HL-60 (cell line): ENCODE measurements around the gene GRIA1.

Experiments used
- CTCF ChIP-seq: IDR thresholded peaks from one replicate; pipeline ENCODE4 v1.5.1; 2011; ENCODE audit warnings: low read length, control low read depth, inconsistent platforms; ENCODE audit not compliant: insufficient read depth
- GABPA ChIP-seq: IDR thresholded peaks from 2 replicates; pipeline ENCODE4 v1.6.1; 2012; ENCODE audit warnings: low read depth
- POLR2AphosphoS5 ChIP-seq: IDR thresholded peaks from 2 replicates; pipeline ENCODE4 v1.6.1; 2012; ENCODE audit warnings: low read depth
- REST ChIP-seq: IDR thresholded peaks from 2 replicates; pipeline ENCODE4 v1.6.1; 2012; ENCODE audit warnings: low read depth; ENCODE audit not compliant: insufficient replicate concordance

GRCh38 chr5:153756540-153756939 is 266.1 kb downstream of the GRIA1 start:
- TF ChIP-seq CTCF = no peak
- TF ChIP-seq REST = no peak
- TF ChIP-seq POLR2AphosphoS5 = no peak
- TF ChIP-seq GABPA = no peak
